ENCODE results near the gene OR8B12.
"Not testable (repeated sequence)": the region's sequence is repeated elsewhere in the genome, so short reads cannot be mapped to it uniquely, and the experiment has no call there.

Gene OR8B12

DNA sequence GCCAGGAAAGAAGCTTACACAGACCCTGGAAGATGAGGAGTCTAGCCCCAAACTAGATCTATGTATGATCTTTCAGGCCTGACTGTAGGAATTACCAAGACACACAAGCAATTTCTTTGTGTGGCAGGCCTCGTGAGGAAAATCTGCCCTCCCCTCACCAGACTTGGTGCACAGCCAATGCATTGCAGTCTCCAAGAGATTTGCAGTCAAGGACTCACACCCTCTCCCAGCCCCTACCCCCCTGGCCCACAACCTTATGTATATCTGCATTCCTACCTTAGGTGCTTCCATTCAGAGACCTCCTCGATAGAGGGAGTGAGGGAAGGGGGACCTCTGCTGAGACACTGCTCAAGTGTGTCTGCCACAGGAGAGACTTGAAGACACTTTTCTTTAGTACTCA, 9.8 kb downstream of the OR8B12 start:
- no peak overlapping the region for H3K4me3 ChIP-seq (ENCODE audit: low read length)
- TF ChIP-seq, protein P1, sequence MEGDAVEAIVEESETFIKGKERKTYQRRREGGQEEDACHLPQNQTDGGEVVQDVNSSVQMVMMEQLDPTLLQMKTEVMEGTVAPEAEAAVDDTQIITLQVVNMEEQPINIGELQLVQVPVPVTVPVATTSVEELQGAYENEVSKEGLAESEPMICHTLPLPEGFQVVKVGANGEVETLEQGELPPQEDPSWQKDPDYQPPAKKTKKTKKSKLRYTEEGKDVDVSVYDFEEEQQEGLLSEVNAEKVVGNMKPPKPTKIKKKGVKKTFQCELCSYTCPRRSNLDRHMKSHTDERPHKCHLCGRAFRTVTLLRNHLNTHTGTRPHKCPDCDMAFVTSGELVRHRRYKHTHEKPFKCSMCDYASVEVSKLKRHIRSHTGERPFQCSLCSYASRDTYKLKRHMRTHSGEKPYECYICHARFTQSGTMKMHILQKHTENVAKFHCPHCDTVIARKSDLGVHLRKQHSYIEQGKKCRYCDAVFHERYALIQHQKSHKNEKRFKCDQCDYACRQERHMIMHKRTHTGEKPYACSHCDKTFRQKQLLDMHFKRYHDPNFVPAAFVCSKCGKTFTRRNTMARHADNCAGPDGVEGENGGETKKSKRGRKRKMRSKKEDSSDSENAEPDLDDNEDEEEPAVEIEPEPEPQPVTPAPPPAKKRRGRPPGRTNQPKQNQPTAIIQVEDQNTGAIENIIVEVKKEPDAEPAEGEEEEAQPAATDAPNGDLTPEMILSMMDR (IDR thresholded peaks at IDR 0.05; ENCODE audit: insufficient read depth, low read depth, low read length, missing control alignments): no peak
- no peak for DNase-seq (ENCODE audit: low read depth)

DNA sequence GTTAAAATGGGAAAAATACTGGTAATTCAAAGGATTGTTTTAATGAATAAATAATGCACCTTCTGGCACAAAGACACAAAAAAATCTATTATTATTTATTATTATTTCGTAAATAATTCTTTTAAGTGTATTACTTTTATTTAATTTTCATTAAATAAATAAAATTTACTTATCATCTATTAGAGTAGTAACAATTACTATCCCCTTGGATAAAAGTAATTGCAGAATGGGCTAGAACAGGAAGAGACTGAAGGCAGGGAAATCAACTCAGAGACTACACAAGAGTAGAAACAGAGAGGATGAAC, 23.0 kb downstream of the OR8B12 start:
- no peak for DNase-seq (ENCODE audit: low read depth)
- TF ChIP-seq, protein P1 (IDR thresholded peaks at IDR 0.05; ENCODE audit: insufficient read depth, low read depth, low read length, missing control alignments): no peak
- no peak overlapping the region for H3K4me3 ChIP-seq (ENCODE audit: low read length)

DNA sequence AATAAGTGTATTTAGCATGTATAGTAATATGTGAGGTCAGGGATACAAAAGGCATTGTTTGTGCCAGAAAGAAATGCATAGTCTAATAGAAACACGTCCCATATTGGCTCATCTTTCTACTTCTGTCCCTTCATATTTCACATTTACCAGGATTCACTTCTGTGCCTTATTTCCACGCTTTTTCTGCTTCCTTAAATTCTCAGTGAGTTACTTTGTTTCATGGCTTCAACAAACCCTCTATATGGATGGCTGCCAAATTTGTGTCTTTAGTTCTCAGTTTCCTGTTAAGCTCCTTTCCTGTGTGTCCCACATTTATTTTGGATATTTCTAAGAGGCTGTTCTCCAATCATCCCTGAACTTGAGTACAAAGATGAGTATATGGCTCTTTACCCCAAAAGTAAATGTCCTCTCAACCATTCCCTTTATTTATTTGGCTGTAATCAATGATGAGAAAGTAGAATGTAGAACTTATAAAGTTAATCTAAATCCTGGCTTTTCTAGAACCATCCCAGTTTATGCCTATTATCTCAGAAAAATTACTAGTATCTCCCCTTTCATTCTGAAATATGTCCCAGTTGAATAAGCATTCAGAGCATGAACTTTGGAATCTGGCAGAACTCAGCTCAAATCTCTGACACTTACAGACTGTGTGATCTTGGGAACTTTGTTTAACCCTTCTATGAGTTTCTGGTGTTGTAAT, 23.5 kb downstream of the OR8B12 start:
- no peak for DNase-seq (ENCODE audit: low read depth)
- TF ChIP-seq, protein P1 (IDR thresholded peaks at IDR 0.05; ENCODE audit: insufficient read depth, low read depth, low read length, missing control alignments): no peak
- H3K4me3 ChIP-seq (ENCODE audit: low read length): no peak overlapping the region

DNA sequence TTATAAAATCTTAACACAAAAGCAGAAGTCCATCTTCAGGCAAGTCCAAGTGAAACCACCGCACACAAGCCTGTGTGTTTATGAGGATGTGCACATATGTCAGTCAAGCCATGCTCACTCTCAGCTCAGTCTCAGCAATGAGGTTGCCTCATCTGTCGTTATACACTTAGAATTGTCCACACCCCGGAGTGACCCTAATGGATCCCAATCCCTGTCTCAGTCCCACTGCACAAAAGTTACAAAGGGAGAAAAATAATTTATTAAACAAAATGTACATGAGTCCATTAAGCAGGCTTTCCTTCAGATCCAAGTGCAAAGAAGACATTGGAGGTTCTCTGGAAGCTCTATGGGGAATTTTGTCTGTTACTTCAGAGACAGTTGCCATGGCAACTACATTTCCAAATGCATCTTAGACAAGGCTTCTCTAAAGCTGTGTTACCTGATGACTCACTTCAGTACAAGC, 24.4 kb downstream of the OR8B12 start:
- DNase-seq (ENCODE audit: low read depth): peak; percentile 36
- TF ChIP-seq, protein P1 (IDR thresholded peaks at IDR 0.05; ENCODE audit: insufficient read depth, low read depth, low read length, missing control alignments): no peak
- H3K4me3 ChIP-seq (ENCODE audit: low read length): no peak overlapping the region

DNA sequence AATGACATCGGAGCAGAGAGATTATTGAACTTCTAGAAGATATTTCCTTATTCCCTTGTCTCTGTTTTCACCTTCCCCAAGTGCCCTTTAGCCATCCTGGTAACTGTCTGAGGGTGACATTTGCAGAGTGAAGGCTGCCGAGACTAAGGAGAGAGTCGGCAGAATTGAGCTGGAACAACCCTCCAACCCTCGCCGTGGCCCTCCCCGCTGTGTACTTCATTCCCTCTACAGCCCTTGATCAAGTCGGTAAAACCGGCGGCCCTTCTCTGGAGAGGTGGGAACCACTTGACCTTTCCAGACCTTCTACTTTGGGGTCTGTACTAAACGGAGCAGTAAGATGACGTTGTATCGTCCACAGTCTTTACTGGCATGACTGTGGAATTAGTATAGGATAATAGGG, 26.1 kb downstream of the OR8B12 start:
- no peak for DNase-seq (ENCODE audit: low read depth)
- TF ChIP-seq, protein P1 (IDR thresholded peaks at IDR 0.05; ENCODE audit: insufficient read depth, low read depth, low read length, missing control alignments): no peak
- no peak overlapping the region for H3K4me3 ChIP-seq (ENCODE audit: low read length)

DNA sequence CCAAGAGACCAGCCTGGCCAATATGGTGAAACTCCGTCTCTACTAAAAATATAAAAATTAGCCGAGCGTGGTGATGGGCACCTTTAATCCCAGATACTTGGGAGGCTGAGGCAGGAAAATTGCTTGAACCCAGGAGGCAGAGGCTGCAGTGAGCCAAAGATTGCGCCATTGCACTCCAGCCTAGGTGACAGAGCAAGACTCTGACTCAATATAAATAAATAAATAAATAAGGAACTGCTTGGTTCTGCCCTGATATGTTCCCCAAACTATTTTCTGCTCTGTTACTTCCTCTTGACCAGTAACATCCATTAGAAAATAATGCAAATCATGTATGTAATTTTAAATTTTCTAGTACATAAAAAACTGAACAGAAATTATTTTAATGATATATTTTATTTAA, 28.8 kb downstream of the OR8B12 start:
- not testable (repeated sequence) for DNase-seq (ENCODE audit: low read depth)

DNA sequence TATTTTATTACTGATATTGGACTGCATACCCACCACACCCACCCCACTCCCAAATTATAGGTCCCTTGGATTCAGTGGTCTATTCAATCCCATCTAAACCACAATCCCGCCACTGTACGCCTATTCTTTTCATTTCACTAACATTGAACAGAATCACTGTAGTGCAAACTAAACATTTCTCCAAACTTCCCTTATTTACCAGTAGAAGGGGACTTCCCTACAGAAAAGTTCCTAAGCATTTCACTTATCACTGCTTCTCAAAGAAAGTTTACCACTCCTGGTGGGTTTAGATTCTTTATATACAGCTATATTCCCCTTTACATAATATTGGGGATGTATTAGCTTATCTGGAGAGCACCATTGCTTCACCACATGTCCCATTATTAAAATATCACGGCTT, 29.3 kb downstream of the OR8B12 start:
- H3K4me3 ChIP-seq (ENCODE audit: low read length): no peak overlapping the region
- TF ChIP-seq, protein P1 (IDR thresholded peaks at IDR 0.05; ENCODE audit: insufficient read depth, low read depth, low read length, missing control alignments): no peak
- no peak for DNase-seq (ENCODE audit: low read depth)

More for the DNA sequence above, 28.8 kb downstream of the OR8B12 start:
- not testable (repeated sequence) for H3K4me3 ChIP-seq (ENCODE audit: low read length)

All from epithelial cell of esophagus (primary cell).